Astrocyte (in vitro differentiated cells and primary cell): Measurements from ENCODE around the gene EPB42.

ENCODE experiments used
- CTCF ChIP-seq: IDR thresholded peaks from 2 replicates; pipeline ENCODE4 v1.5.1; 2011; ENCODE audit warnings: low read depth, mild to moderate bottlenecking, inconsistent platforms, low read length, moderate library complexity; ENCODE audit not compliant: insufficient read depth
- EZH2 ChIP-seq: IDR thresholded peaks from 2 replicates; pipeline ENCODE4 v1.6.1; 2012; ENCODE audit warnings: mild to moderate bottlenecking, low read length, inconsistent platforms; ENCODE audit not compliant: insufficient read depth

DNA sequence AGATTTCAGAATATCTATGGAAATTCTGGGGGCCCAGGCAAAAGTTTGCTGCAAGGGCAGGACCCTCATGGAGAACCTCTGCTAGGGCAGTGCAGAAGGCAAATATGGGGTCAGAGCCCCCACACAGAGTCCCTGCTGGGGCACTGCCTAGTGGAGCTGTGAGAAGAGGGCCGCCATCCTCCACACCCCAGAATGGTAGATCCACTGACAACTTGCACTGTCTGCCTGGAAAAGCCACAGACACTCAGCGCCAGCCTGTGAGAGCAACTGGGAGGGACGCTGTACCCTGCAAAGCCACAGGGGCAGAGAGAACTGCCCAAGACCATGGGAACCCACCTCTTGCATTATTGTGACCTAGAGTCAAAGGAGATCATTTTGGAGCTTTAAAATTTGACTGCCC lies 21.8 kb downstream of the EPB42 start:
- no peak for TF ChIP-seq EZH2
- no peak for TF ChIP-seq CTCF
